Neural progenitor cell (in vitro differentiated cells): ENCODE data around the gene ZNF684. TPM values are rescaled to one million over a fixed set of nuclear protein-coding genes. Genes with fewer than 3 reads are reported as not detected.

Source experiments
- DNase-seq: peaks from one replicate; pipeline ENCODE4 v3.0.0-alpha.2; 2016; ENCODE audit warnings: low spot score
- H2AFZ ChIP-seq: fragments of 200-600 bp; sonication (generic); replicated peaks from 2 replicates; pipeline ENCODE4 v1.6.1; 2016; ENCODE audit warnings: antibody characterized with exemption
- H3F3A ChIP-seq: fragments of 200-600 bp; sonication (generic); 2 replicates; pipeline ENCODE4 v1.6.1; 2016; ENCODE audit warnings: antibody characterized with exemption, low read depth
- H3K27ac ChIP-seq: fragments of 200-600 bp; sonication (generic); 2 replicates; pipeline ENCODE4 v1.5.1; 2016; ENCODE audit warnings: mild to moderate bottlenecking
- H3K27me3 ChIP-seq: fragments of 200-600 bp; sonication (generic); 2 replicates; pipeline ENCODE4 v1.6.1; 2016; ENCODE audit warnings: mild to moderate bottlenecking, moderate library complexity
- H3K36me3 ChIP-seq: fragments of 200-600 bp; sonication (generic); 2 replicates; pipeline ENCODE4 v1.5.1; 2016
- H3K4me1 ChIP-seq: fragments of 200-600 bp; sonication (generic); 2 replicates; pipeline ENCODE4 v1.6.1; 2016; ENCODE audit warnings: mixed run types
- H3K4me2 ChIP-seq: fragments of 200-600 bp; sonication (generic); 2 replicates; pipeline ENCODE4 v1.6.1; 2016
- H3K4me3 ChIP-seq: fragments of 200-600 bp; sonication (generic); 2 replicates; pipeline ENCODE4 v1.5.1; 2016
- H3K79me2 ChIP-seq: fragments of 200-600 bp; sonication (generic); 2 replicates; pipeline ENCODE4 v1.6.1; 2016; ENCODE audit warnings: low read depth
- H3K9ac ChIP-seq: fragments of 200-600 bp; sonication (generic); 2 replicates; pipeline ENCODE4 v1.6.1; 2016
- H3K9me3 ChIP-seq: fragments of 200-600 bp; sonication (generic); 2 replicates; pipeline ENCODE4 v1.5.1; 2016; ENCODE audit warnings: low read depth
- H4K20me1 ChIP-seq: fragments of 200-600 bp; sonication (generic); 2 replicates; pipeline ENCODE4 v1.6.1; 2016; ENCODE audit warnings: low read depth
- H3K27ac Mint-ChIP-seq: 3 replicates; pipeline ENCODE4 v1.8.0; 2021; ENCODE audit warnings: mixed read lengths
- H3K27me3 Mint-ChIP-seq: 2 replicates; pipeline ENCODE4 v1.8.0; 2022; ENCODE audit warnings: low read depth, mild to moderate bottlenecking, inconsistent platforms, moderate library complexity, mixed read lengths; ENCODE audit not compliant: insufficient read depth
- H3K36me3 Mint-ChIP-seq: 3 replicates; pipeline ENCODE4 v1.8.0; 2021; ENCODE audit warnings: mixed read lengths
- H3K4me1 Mint-ChIP-seq: 3 replicates; pipeline ENCODE4 v1.8.0; 2021; ENCODE audit warnings: mixed read lengths
- H3K4me3 Mint-ChIP-seq: 3 replicates; pipeline ENCODE4 v1.8.0; 2021; ENCODE audit warnings: mild to moderate bottlenecking, moderate library complexity, mixed read lengths
- H3K9me3 Mint-ChIP-seq: 3 replicates; pipeline ENCODE4 v1.8.0; 2020; ENCODE audit warnings: mixed read lengths
- EZH2 ChIP-seq: fragments of 200-600 bp; sonication (generic); IDR thresholded peaks from 2 replicates; pipeline ENCODE4 v1.6.1; 2017; ENCODE audit warnings: antibody characterized with exemption, mild to moderate bottlenecking, moderate library complexity
- EZH2phosphoT487 ChIP-seq: fragments of 200-600 bp; sonication (generic); IDR thresholded peaks from 2 replicates; pipeline ENCODE4 v1.6.1; 2017; ENCODE audit warnings: antibody characterized with exemption
- small RNA-seq: library from RNA; depleted of rRNA; stranded (forward); fragments of <200 nt; gene quantifications from one replicate; pipeline ENCODE3, GENCODE V24; 2015
- total RNA-seq: library from RNA; depleted of rRNA; stranded (reverse); fragments of >200 nt; gene quantifications from 2 replicates; pipeline ENCODE4 v1.2.3, GENCODE V29; 2015; ENCODE audit warnings: low replicate concordance
- TF ChIP-seq, protein P1 (sequence below): fragments of 200-600 bp; sonication (generic); IDR thresholded peaks from 2 replicates; pipeline ENCODE4 v1.5.1; 2017; ENCODE audit warnings: antibody characterized with exemption, mild to moderate bottlenecking

ZNF684 gene
- total RNA-seq, 1 donor from 2014 or later = 7.6 TPM

DNA sequence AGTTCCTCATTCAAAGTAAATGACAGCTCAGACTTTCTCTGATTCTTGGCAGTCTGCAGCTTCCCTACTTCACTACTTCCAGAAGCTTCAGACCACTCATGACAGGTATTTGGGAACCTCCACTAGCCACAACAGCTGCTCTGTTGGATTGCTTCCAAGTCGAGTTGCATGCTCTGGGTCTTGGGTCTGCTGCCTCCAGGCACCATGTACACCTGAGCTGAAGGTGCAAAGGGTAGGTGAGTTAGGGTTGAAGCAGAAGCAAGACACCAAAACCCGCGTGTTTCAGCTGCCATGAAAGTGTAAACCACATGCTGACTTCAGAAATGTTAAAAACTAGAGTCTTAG, 62.7 kb downstream of the ZNF684 start:
- Mint-ChIP-seq H3K27ac (no peak overlapping the region), H3K4me1 (no peaks in the 10 kb centered on the region), H3K36me3 (no peaks in the 10 kb centered on the region), H3K9me3 (peaks cover 5% of the 10 kb centered on the region), H3K27me3 (peaks cover 4% of the 10 kb centered on the region), H3K4me3 (no peak overlapping the region)
- Histone ChIP-seq H3K4me1 (no peaks in the 10 kb centered on the region), H3K4me3 (no peak overlapping the region), H3F3A (no peaks in the 10 kb centered on the region), H3K79me2 (no peaks in the 10 kb centered on the region), H4K20me1 (no peaks in the 10 kb centered on the region), H3K27me3 (no peaks in the 10 kb centered on the region), H3K9me3 (no peaks in the 10 kb centered on the region), H2AFZ (no peak overlapping the region), H3K27ac (no peak overlapping the region), H3K9ac (no peak overlapping the region), H3K4me2 (no peak overlapping the region), H3K36me3 (no peaks in the 10 kb centered on the region)
- TF ChIP-seq EZH2 = no peak
- TF ChIP-seq, protein P1, sequence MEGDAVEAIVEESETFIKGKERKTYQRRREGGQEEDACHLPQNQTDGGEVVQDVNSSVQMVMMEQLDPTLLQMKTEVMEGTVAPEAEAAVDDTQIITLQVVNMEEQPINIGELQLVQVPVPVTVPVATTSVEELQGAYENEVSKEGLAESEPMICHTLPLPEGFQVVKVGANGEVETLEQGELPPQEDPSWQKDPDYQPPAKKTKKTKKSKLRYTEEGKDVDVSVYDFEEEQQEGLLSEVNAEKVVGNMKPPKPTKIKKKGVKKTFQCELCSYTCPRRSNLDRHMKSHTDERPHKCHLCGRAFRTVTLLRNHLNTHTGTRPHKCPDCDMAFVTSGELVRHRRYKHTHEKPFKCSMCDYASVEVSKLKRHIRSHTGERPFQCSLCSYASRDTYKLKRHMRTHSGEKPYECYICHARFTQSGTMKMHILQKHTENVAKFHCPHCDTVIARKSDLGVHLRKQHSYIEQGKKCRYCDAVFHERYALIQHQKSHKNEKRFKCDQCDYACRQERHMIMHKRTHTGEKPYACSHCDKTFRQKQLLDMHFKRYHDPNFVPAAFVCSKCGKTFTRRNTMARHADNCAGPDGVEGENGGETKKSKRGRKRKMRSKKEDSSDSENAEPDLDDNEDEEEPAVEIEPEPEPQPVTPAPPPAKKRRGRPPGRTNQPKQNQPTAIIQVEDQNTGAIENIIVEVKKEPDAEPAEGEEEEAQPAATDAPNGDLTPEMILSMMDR = no peak
- no peak for TF ChIP-seq EZH2phosphoT487
- DNase-seq = no peak

DNA sequence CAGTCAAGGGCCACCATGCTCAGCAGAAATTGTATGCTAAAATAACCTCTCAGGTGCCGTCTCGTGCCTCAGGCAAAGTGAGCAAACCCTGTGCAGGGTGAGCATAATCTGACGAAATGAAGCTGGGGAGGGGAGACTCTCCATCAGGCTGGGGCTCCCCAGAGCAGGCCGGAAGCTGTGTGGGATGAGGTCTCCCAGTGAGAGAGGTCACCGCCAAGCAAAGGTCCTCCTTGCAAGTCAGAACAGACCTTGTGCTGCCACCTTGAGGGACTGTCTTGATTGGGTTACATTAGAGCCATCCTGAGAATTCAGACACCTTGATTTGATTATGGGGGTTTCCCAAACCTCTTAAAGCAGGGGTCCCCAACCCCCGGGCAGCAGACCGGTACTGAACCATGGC, 64.2 kb downstream of the ZNF684 start:
- H3K4me1 Mint-ChIP-seq = no peaks in the 10 kb centered on the region
- no peak overlapping the region for H3K9ac ChIP-seq

More for the DNA sequence above, 64.2 kb downstream of the ZNF684 start:
- no peak for DNase-seq
- Mint-ChIP-seq H3K36me3 (no peaks in the 10 kb centered on the region), H3K27me3 (peaks cover 4% of the 10 kb centered on the region), H3K27ac (no peak overlapping the region), H3K4me3 (no peak overlapping the region), H3K9me3 (peaks cover 5% of the 10 kb centered on the region)
- no peak overlapping the region for H3K27ac ChIP-seq
- no peak overlapping the region for H2AFZ ChIP-seq
- H3K4me2 ChIP-seq = no peak overlapping the region
- no peaks in the 10 kb centered on the region for H3K4me1 ChIP-seq
- no peak for TF ChIP-seq EZH2phosphoT487
- H3F3A ChIP-seq = no peaks in the 10 kb centered on the region
- no peaks in the 10 kb centered on the region for H4K20me1 ChIP-seq
- H3K27me3 ChIP-seq = no peaks in the 10 kb centered on the region
- no peaks in the 10 kb centered on the region for H3K36me3 ChIP-seq
- H3K79me2 ChIP-seq = no peaks in the 10 kb centered on the region
- H3K4me3 ChIP-seq = no peak overlapping the region
- H3K9me3 ChIP-seq = no peaks in the 10 kb centered on the region

Small RNA genes lying within 50 kb of the gene (small RNA-seq; reads per million reads assigned to genes)
- gene AL356379.1 = not detected

Other genes starting within 250 kb of the ZNF684 start
- gene COL9A2, start 214.4 kb upstream of the ZNF684 start, total RNA-seq = 3.7 and 14.8 TPM in 2 replicates
- 9.4 and 11.7 TPM in 2 replicates for gene SMAP2, start 157.9 kb upstream of the ZNF684 start, total RNA-seq
- 11.0 and 17.1 TPM in 2 replicates for gene ZFP69B, start 81.2 kb upstream of the ZNF684 start, total RNA-seq
- 6.0 and 8.9 TPM in 2 replicates for gene ZFP69, start 54.3 kb upstream of the ZNF684 start, total RNA-seq
- gene EXO5, start 22.9 kb upstream of the ZNF684 start, total RNA-seq = 11.9 and 12.6 TPM in 2 replicates
- gene RIMS3, start 134.0 kb downstream of the ZNF684 start, total RNA-seq = 17.2 and 27.1 TPM in 2 replicates
- 38.0 and 61.3 TPM in 2 replicates for gene NFYC, start 160.1 kb downstream of the ZNF684 start, total RNA-seq